K562 (cell line): ENCODE measurements around the gene ABHD16A. TPM values are rescaled to one million over a fixed set of nuclear protein-coding genes. Genes with fewer than 3 reads are reported as not detected.

Experiments
- CLOCK ChIP-seq: fragments of 250-450 bp; sonication (Bioruptor Pico); IDR thresholded peaks from 2 replicates; pipeline ENCODE4 v1.4.0; 2020; ENCODE audit warnings: mild to moderate bottlenecking, moderate library complexity, borderline replicate concordance
- E2F4 ChIP-seq: sonication (generic); formaldehyde crosslinking; IDR thresholded peaks from 2 replicates; pipeline ENCODE4 v1.8.0; 2022; ENCODE audit warnings: mild to moderate bottlenecking, low read depth, missing genetic modification reagents
- ELF4 ChIP-seq: fragments of 450-650 bp; formaldehyde crosslinking; IDR thresholded peaks from 2 replicates; pipeline ENCODE4 v1.4.0; 2022; ENCODE audit warnings: missing genetic modification characterization
- FOXP1 ChIP-seq: sonication (generic); formaldehyde crosslinking; IDR thresholded peaks from 2 replicates; pipeline ENCODE4 v1.8.0; 2022; ENCODE audit warnings: mild to moderate bottlenecking, missing genetic modification reagents
- HNRNPLL ChIP-seq: fragments of 200-400 bp; formaldehyde crosslinking; IDR thresholded peaks from 2 replicates; pipeline ENCODE4 v1.6.1; 2017; ENCODE audit warnings: low read length, low read depth, mild to moderate bottlenecking; ENCODE audit not compliant: poor library complexity, severe bottlenecking
- KLF13 ChIP-seq: fragments of 450-650 bp; IDR thresholded peaks from 2 replicates; pipeline ENCODE4 v1.6.1; 2016; ENCODE audit warnings: missing genetic modification characterization, low read depth, mild to moderate bottlenecking, missing compliant biosample characterization, moderate library complexity, borderline replicate concordance
- KLF16 ChIP-seq: IDR thresholded peaks from 2 replicates; pipeline ENCODE4 v1.6.1; 2016; ENCODE audit warnings: antibody characterized with exemption
- MEF2D ChIP-seq: conservative IDR thresholded peaks from 2 replicates; pipeline ENCODE4 v1.6.1; 2016; ENCODE audit warnings: low read depth, missing genetic modification characterization, missing compliant biosample characterization
- MLX ChIP-seq, 2 experiments: fragments of 450-650 bp in 1 of 2; sonication (generic) in 1 of 2; formaldehyde crosslinking; conservative IDR thresholded peaks; 2 replicates each; pipeline versions ENCODE4 v1.4.0 to v1.8.1; 2020 to 2022; ENCODE audit warnings: mild to moderate bottlenecking in 1 of 2, missing genetic modification reagents in 1 of 2
- MNT ChIP-seq, 2 experiments: fragments of 450-650 bp; conservative IDR thresholded peaks; 2 replicates each; pipeline ENCODE4 v1.6.1; 2017; ENCODE audit warnings: mild to moderate bottlenecking in 2 of 2, moderate library complexity in 2 of 2
- OTX1 ChIP-seq: fragments of 450-650 bp; formaldehyde crosslinking; IDR thresholded peaks from 2 replicates; pipeline ENCODE4 v1.4.0; 2022; ENCODE audit warnings: mild to moderate bottlenecking
- SP1 ChIP-seq: sonication (generic); formaldehyde crosslinking; IDR thresholded peaks from 2 replicates; pipeline ENCODE4 v1.8.1; 2022; ENCODE audit warnings: mild to moderate bottlenecking, missing genetic modification reagents
- SUPT5H ChIP-seq: fragments of 450-650 bp; IDR thresholded peaks from 2 replicates; pipeline ENCODE4 v1.6.1; 2016
- ZFP91 ChIP-seq: sonication (generic); formaldehyde crosslinking; IDR thresholded peaks from 2 replicates; pipeline ENCODE4 v1.8.0; 2022; ENCODE audit warnings: mild to moderate bottlenecking, missing genetic modification reagents
- ZNF134 ChIP-seq: fragments of 250-450 bp; sonication (Bioruptor Pico); conservative IDR thresholded peaks from 2 replicates; pipeline ENCODE4 v1.4.0; 2020
- ZNF143 ChIP-seq: sonication (generic); formaldehyde crosslinking; IDR thresholded peaks from 2 replicates; pipeline ENCODE4 v1.9.0; 2022; ENCODE audit warnings: mild to moderate bottlenecking, missing genetic modification reagents
- ZNF586 ChIP-seq: fragments of 450-650 bp; formaldehyde crosslinking; conservative IDR thresholded peaks from 2 replicates; pipeline ENCODE4 v1.4.0; 2020; ENCODE audit warnings: mild to moderate bottlenecking, moderate library complexity
- ZNF695 ChIP-seq: fragments of 450-650 bp; formaldehyde crosslinking; IDR thresholded peaks from 2 replicates; pipeline ENCODE4 v1.4.0; 2020; ENCODE audit warnings: mild to moderate bottlenecking, moderate library complexity
- ZSCAN32 ChIP-seq: fragments of 450-650 bp; formaldehyde crosslinking; IDR thresholded peaks from 2 replicates; pipeline ENCODE4 v1.4.0; 2020; ENCODE audit warnings: mild to moderate bottlenecking, moderate library complexity
- polyA plus RNA-seq, 8 experiments: library from polyadenylated mRNA; depleted of rRNA in 4 of 8; stranded (reverse) in 5 of 8; unstranded in 3 of 8; fragments of >200 nt; fragmentation: Nextera tagmentation in 2 of 8; fragmentation: Illumina TruSeq in 1 of 8; extraction: Ambion mirVana in 2 of 8; extraction: Trizol in 1 of 8; gene quantifications; 2 replicates each; pipeline versions ENCODE4 v1.2.1 to v1.2.3, GENCODE V29; 2011 to 2014; ENCODE audit warnings: inconsistent platforms in 1 of 8, missing spikeins in 1 of 8
- total RNA-seq, 7 experiments: library from RNA; depleted of rRNA in 6 of 7; stranded (reverse); fragments of >200 nt in 6 of 7; fragmentation: Illumina TruSeq in 2 of 7; extraction: Trizol in 2 of 7; gene quantifications; 2 replicates each; pipeline versions ENCODE4 v1.2.1 to v1.2.3, GENCODE V29; 2011 to 2021; ENCODE audit warnings: low replicate concordance in 1 of 7

Gene ABHD16A
- total and polyA plus RNA-seq, 9 of the 15 experiments (the other 6 are each of a cell fraction or from before 2014, with no cell fraction given) = 25.8 to 120 (median 81.6) TPM

GRCh38 chr6:31739639-31740396, 36.7 kb upstream of the ABHD16A start, which contains the start of gene MSH5 (continued):
- TF ChIP-seq MNT (conservative IDR thresholded peaks at IDR 0.05) (no peak), SUPT5H (peak; percentile 92), ZNF586 (CRISPR knock-in tag) (0 out of 2 replicates have a peak, but pooled peaks have one; percentile 14), ZSCAN32 (CRISPR knock-in tag) (peak; percentile 24; the same call in 1 of the 2 replicates), ELF4 (peak; percentile 54; the same call in 1 of the 2 replicates), HNRNPLL (peak; percentile 72), CLOCK (CRISPR knock-in tag) (peak; percentile 72; the same call in 1 of the 2 replicates), OTX1 (CRISPR knock-in tag) (peak; percentile 82; the same call in 1 of the 2 replicates), ZNF134 (CRISPR knock-in tag) (0 out of 2 replicates have a peak, but pooled peaks have one; percentile 13), ZNF695 (CRISPR knock-in tag) (peak; percentile 86; the same call in 1 of the 2 replicates), ZFP91 (CRISPR knock-in tag) (peak; percentile 76; the same call in 1 of the 2 replicates), E2F4 (CRISPR knock-in tag) (peak; percentile 100), MEF2D (tag) (peak; percentile 55; the same call in 1 of the 2 replicates), FOXP1 (CRISPR knock-in tag) (peak; percentile 100), KLF16 (no peak), MLX (CRISPR knock-in tag; conservative IDR thresholded peaks at IDR 0.05) (peak; percentile 47 to 93; a peak in 3 of 4 replicates), SP1 (peak; percentile 100), ZNF143 (CRISPR knock-in tag) (peak; percentile 65), KLF13 (tag) (peak; percentile 69)
